ENCODE results near the gene LEF1.

The LEF1 gene

GRCh38 chr4:108155373-108155772 is 13.4 kb downstream of the LEF1 start:
- TF ChIP-seq CTCF (IDR thresholded peaks at IDR 0.05): no peak
- no peak for DNase-seq
- peaks cover 62% of the 10 kb centered on the region for H3K4me1 Mint-ChIP-seq
- no peaks in the 10 kb centered on the region for H3K27me3 Mint-ChIP-seq (ENCODE audit: low read depth, poor library complexity)
- no peaks in the 10 kb centered on the region for H3K9me3 Mint-ChIP-seq
- H3K36me3 Mint-ChIP-seq (ENCODE audit: low read depth): peaks cover 45% of the 10 kb centered on the region
- peak overlapping the region; percentile 44 for H3K4me3 Mint-ChIP-seq
- H3K27ac Mint-ChIP-seq: peak overlapping the region; percentile 19

- Mint-ChIP-seq H3K9me3 (no peaks in the 10 kb centered on the region), H3K27me3 (ENCODE audit: low read depth, poor library complexity) (no peaks in the 10 kb centered on the region), H3K36me3 (ENCODE audit: low read depth) (peaks cover 52% of the 10 kb centered on the region), H3K4me3 (no peak overlapping the region), H3K27ac (no peak overlapping the region), H3K4me1 (peaks cover 44% of the 10 kb centered on the region)
- no peak for TF ChIP-seq CTCF (IDR thresholded peaks at IDR 0.05)
- no peak for DNase-seq
Measured at GRCh38 chr4:108152980-108153379, 15.8 kb downstream of the LEF1 start.

GRCh38 chr4:108149588-108150380 is 18.9 kb downstream of the LEF1 start:
- Mint-ChIP-seq H3K27ac (no peak overlapping the region), H3K4me1 (peaks cover 42% of the 10 kb centered on the region), H3K36me3 (ENCODE audit: low read depth) (peaks cover 59% of the 10 kb centered on the region), H3K9me3 (no peaks in the 10 kb centered on the region), H3K27me3 (ENCODE audit: low read depth, poor library complexity) (no peaks in the 10 kb centered on the region), H3K4me3 (no peak overlapping the region)
- no peak for TF ChIP-seq CTCF (IDR thresholded peaks at IDR 0.05)
- DNase-seq: no peak

GRCh38 chr4:108148316-108148715 is 20.4 kb downstream of the LEF1 start:
- Mint-ChIP-seq H3K27me3 (ENCODE audit: low read depth, poor library complexity) (no peaks in the 10 kb centered on the region), H3K4me1 (peaks cover 56% of the 10 kb centered on the region), H3K36me3 (ENCODE audit: low read depth) (peaks cover 53% of the 10 kb centered on the region), H3K4me3 (no peak overlapping the region), H3K27ac (peak overlapping the region; percentile 76), H3K9me3 (no peaks in the 10 kb centered on the region)
- no peak for TF ChIP-seq CTCF (IDR thresholded peaks at IDR 0.05)
- no peak for DNase-seq

GRCh38 chr4:108146819-108147218 is 21.9 kb downstream of the LEF1 start:
- Mint-ChIP-seq H3K36me3 (ENCODE audit: low read depth) (peaks cover 38% of the 10 kb centered on the region), H3K27me3 (ENCODE audit: low read depth, poor library complexity) (no peaks in the 10 kb centered on the region), H3K4me3 (no peak overlapping the region), H3K27ac (peak overlapping the region; percentile 89), H3K4me1 (peaks cover 66% of the 10 kb centered on the region), H3K9me3 (no peaks in the 10 kb centered on the region)
- no peak for TF ChIP-seq CTCF (IDR thresholded peaks at IDR 0.05)
- no peak for DNase-seq

- Mint-ChIP-seq H3K4me1 (peaks cover 70% of the 10 kb centered on the region), H3K36me3 (ENCODE audit: low read depth) (peaks cover 33% of the 10 kb centered on the region), H3K4me3 (no peak overlapping the region), H3K27ac (peak overlapping the region; percentile 83), H3K9me3 (no peaks in the 10 kb centered on the region), H3K27me3 (ENCODE audit: low read depth, poor library complexity) (no peaks in the 10 kb centered on the region)
- no peak for DNase-seq
- no peak for TF ChIP-seq CTCF (IDR thresholded peaks at IDR 0.05)
Measured at GRCh38 chr4:108146336-108146735, 22.4 kb downstream of the LEF1 start.
